ENCODE results near the gene SNTG2. TPM values are rescaled to one million over a fixed set of nuclear protein-coding genes. Genes with fewer than 3 reads are reported as not detected.

The SNTG2 gene
- total RNA-seq, 3 donors from 2014 or later (not counting 1 experiment from before 2014, with no cell fraction given): not detected

- H3K27ac Mint-ChIP-seq: no peak overlapping the region
- DNase-seq: no peak
- H3K4me1 Mint-ChIP-seq: no peaks in the 10 kb centered on the region
- intact Hi-C loops (cut with micrococcal nuclease): no loop called here
- no peaks in the 10 kb centered on the region for H3K36me3 Mint-ChIP-seq
- Histone ChIP-seq H3K36me3 (ENCODE audit: control insufficient read depth, insufficient read depth, low read length) (no peaks in the 10 kb centered on the region), H3K4me3 (ENCODE audit: low read length) (no peak overlapping the region), H3K4me1 (ENCODE audit: control insufficient read depth, insufficient read depth, low read length) (no peaks in the 10 kb centered on the region), H3K27ac (ENCODE audit: low read length) (no peak overlapping the region), H3K27me3 (ENCODE audit: control insufficient read depth, insufficient read depth, low read length) (no peaks in the 10 kb centered on the region), H3K9me3 (ENCODE audit: control insufficient read depth, insufficient read depth, low read length) (no peaks in the 10 kb centered on the region)
- peaks cover 2 to 26% of the 10 kb centered on the region in 2 donors for H3K27me3 Mint-ChIP-seq (ENCODE audit: low read depth in 2 of 2)
- no peaks in the 10 kb centered on the region for H3K9me3 Mint-ChIP-seq
- no peak overlapping the region for H3K4me3 Mint-ChIP-seq
- ATAC-seq: no peak
- 87% methylated on average over 7 of the region's 7 CpGs for WGBS (ENCODE audit: insufficient coverage)
- no peak for TF ChIP-seq CTCF (IDR thresholded peaks at IDR 0.05)
Observed at GRCh38 chr2:1319393-1319792, 368.7 kb downstream of the SNTG2 start.

DNA sequence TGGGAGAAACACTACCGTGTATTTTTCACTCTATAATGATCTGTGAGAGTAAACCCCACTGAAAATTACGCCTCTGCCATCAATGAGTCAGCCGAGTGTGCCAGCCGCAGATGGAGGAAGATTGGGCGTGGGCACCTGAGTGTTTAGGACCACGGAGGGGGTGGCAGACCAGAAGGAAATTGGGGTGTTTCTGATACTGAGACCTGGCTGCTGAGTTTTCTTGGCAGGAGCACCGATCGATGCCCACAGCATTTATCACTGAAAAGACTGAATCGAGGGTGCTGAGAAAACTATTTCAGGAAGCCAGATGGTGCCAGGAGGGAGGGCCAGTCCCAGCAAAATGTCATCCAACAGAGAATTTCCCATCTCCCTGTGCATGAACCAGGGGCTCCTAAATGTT is 370.7 kb downstream of the SNTG2 start:
- DNase-seq: no peak
- Mint-ChIP-seq H3K27me3 (ENCODE audit: low read depth in 2 of 2) (peaks cover 0 to 26% of the 10 kb centered on the region in 2 donors), H3K36me3 (no peaks in the 10 kb centered on the region), H3K9me3 (no peaks in the 10 kb centered on the region), H3K27ac (no peak overlapping the region), H3K4me3 (no peak overlapping the region), H3K4me1 (no peaks in the 10 kb centered on the region)
- ATAC-seq: no peak
- no peaks in the 10 kb centered on the region for H3K9me3 ChIP-seq (ENCODE audit: control insufficient read depth, insufficient read depth, low read length)
- H3K27ac ChIP-seq (ENCODE audit: low read length): no peak overlapping the region
- H3K27me3 ChIP-seq (ENCODE audit: control insufficient read depth, insufficient read depth, low read length): no peaks in the 10 kb centered on the region
- no peaks in the 10 kb centered on the region for H3K36me3 ChIP-seq (ENCODE audit: control insufficient read depth, insufficient read depth, low read length)
- intact Hi-C loops (cut with micrococcal nuclease): no loop called here
- no peak for TF ChIP-seq CTCF (IDR thresholded peaks at IDR 0.05)
- no peak overlapping the region for H3K4me3 ChIP-seq (ENCODE audit: low read length)
- WGBS (ENCODE audit: insufficient coverage): 82% methylated on average over 9 of the region's 9 CpGs
- H3K4me1 ChIP-seq (ENCODE audit: control insufficient read depth, insufficient read depth, low read length): no peaks in the 10 kb centered on the region

DNA sequence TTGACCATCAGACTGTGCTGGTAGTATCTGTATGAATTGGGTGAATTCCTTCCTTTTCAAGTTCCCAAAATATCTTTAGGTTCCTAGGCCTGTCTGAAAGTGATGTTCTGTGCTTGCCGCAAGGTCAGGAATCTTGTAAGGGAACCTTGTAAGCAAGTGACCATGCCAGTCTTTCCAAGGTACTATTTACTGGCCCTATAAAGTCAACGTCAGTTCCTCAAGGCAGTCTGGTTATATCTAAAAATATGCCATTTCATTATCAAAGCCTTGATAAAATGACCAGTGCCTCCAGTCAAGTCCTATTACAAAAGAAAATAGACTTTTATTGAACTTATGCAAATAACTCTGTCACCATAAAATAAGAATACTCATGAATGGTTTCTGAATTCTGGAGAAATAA is 374.2 kb downstream of the SNTG2 start:
- ATAC-seq: no peak
- intact Hi-C loops (cut with micrococcal nuclease): no loop called here
- H3K9me3 ChIP-seq (ENCODE audit: control insufficient read depth, insufficient read depth, low read length): no peaks in the 10 kb centered on the region
- no peaks in the 10 kb centered on the region for H3K36me3 ChIP-seq (ENCODE audit: control insufficient read depth, insufficient read depth, low read length)
- Mint-ChIP-seq H3K27ac (no peak overlapping the region), H3K27me3 (ENCODE audit: low read depth in 2 of 2) (peaks cover 0 to 15% of the 10 kb centered on the region in 2 donors), H3K4me1 (no peaks in the 10 kb centered on the region), H3K4me3 (no peak overlapping the region), H3K9me3 (no peaks in the 10 kb centered on the region), H3K36me3 (no peaks in the 10 kb centered on the region)
- whole genome bisulfite sequencing (ENCODE audit: insufficient coverage): 91% methylated on average over 2 of the region's 2 CpGs
- DNase-seq: no peak
- no peak for TF ChIP-seq CTCF (IDR thresholded peaks at IDR 0.05)
- H3K4me1 ChIP-seq (ENCODE audit: control insufficient read depth, insufficient read depth, low read length): no peaks in the 10 kb centered on the region
- no peak overlapping the region for H3K27ac ChIP-seq (ENCODE audit: low read length)
- no peak overlapping the region for H3K4me3 ChIP-seq (ENCODE audit: low read length)
- no peaks in the 10 kb centered on the region for H3K27me3 ChIP-seq (ENCODE audit: control insufficient read depth, insufficient read depth, low read length)

DNA sequence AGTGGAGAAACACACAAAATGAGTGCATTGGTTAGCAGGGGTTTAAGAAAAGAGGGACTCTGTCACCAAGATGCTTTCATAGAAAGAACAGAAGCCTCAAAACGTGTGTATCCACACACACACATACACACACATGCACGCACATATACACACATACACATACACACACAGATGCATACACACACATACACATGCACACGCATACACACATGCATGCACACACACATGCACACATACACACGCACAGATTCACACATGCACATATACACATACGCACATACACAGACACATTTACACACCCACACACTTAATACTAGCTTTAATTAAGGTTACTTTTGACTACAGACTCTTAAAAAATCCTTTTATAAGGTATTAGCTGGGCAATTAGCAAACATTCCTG is 378.0 kb downstream of the SNTG2 start:
- no peaks in the 10 kb centered on the region for H3K4me1 ChIP-seq (ENCODE audit: control insufficient read depth, insufficient read depth, low read length)
- ATAC-seq: no peak

More for the DNA sequence above, 378.0 kb downstream of the SNTG2 start:
- Histone ChIP-seq H3K27ac (ENCODE audit: low read length) (no peak overlapping the region), H3K27me3 (ENCODE audit: control insufficient read depth, insufficient read depth, low read length) (no peaks in the 10 kb centered on the region), H3K4me3 (ENCODE audit: low read length) (no peak overlapping the region), H3K36me3 (ENCODE audit: control insufficient read depth, insufficient read depth, low read length) (no peaks in the 10 kb centered on the region), H3K9me3 (ENCODE audit: control insufficient read depth, insufficient read depth, low read length) (no peaks in the 10 kb centered on the region)
- Mint-ChIP-seq H3K9me3 (no peaks in the 10 kb centered on the region), H3K27ac (no peak overlapping the region), H3K4me1 (no peaks in the 10 kb centered on the region), H3K27me3 (ENCODE audit: low read depth in 2 of 2) (no peaks in the 10 kb centered on the region), H3K4me3 (no peak overlapping the region), H3K36me3 (no peaks in the 10 kb centered on the region)
- no peak for DNase-seq
- WGBS (ENCODE audit: insufficient coverage): 88% methylated on average over 5 of the region's 5 CpGs
- no peak for TF ChIP-seq CTCF (IDR thresholded peaks at IDR 0.05)
- intact Hi-C loops (cut with micrococcal nuclease): no loop called here

All from natural killer cell (primary cell).